Natural killer cell (primary cell): ENCODE measurements around the gene DNA2. TPM values are rescaled to one million over a fixed set of nuclear protein-coding genes. Genes with fewer than 3 reads are reported as not detected.

ENCODE experiments used
- ATAC-seq, 3 donors: fragments of 150-1000 bp in 2 of 3; fragments of 200-7000 bp in 1 of 3; cut with Tn5 transposase; 1 replicate in 1 of 3; 2 replicates in 2 of 3; pipeline ENCODE4 v1.10.0; 2021; ENCODE audit warnings: mild to moderate bottlenecking in 2 of 3, moderate library complexity in 2 of 3
- DNase-seq, 2 donors: peaks; one replicate each; pipeline versions ENCODE4 v3.0.0 to v3.0.0-alpha.2; 2013 to 2021; ENCODE audit warnings: mixed read lengths in 1 of 2
- H3K27ac ChIP-seq: one replicate; pipeline ENCODE4 v1.5.1; 2013; ENCODE audit warnings: mild to moderate bottlenecking, low read length
- H3K27me3 ChIP-seq: one replicate; pipeline ENCODE4 v1.6.1; 2013; ENCODE audit warnings: low read length; ENCODE audit not compliant: control insufficient read depth, insufficient read depth
- H3K36me3 ChIP-seq: one replicate; pipeline ENCODE4 v1.6.1; 2013; ENCODE audit warnings: low read length; ENCODE audit not compliant: control insufficient read depth, insufficient read depth
- H3K4me1 ChIP-seq: one replicate; pipeline ENCODE4 v1.6.1; 2013; ENCODE audit warnings: low read length; ENCODE audit not compliant: control insufficient read depth, insufficient read depth
- H3K4me3 ChIP-seq: one replicate; pipeline ENCODE4 v1.5.1; 2013; ENCODE audit warnings: low read length
- H3K9me3 ChIP-seq: one replicate; pipeline ENCODE4 v1.6.1; 2013; ENCODE audit warnings: low read length; ENCODE audit not compliant: control insufficient read depth, insufficient read depth
- H3K27ac Mint-ChIP-seq, 2 donors: one replicate each; pipeline ENCODE4 v1.8.0; 2022; ENCODE audit warnings: mild to moderate bottlenecking in 2 of 2, mixed read lengths in 2 of 2, moderate library complexity in 1 of 2
- H3K27me3 Mint-ChIP-seq, 2 donors: one replicate each; pipeline ENCODE4 v1.8.0; 2022; ENCODE audit warnings: low read depth in 2 of 2, mixed read lengths in 2 of 2
- H3K36me3 Mint-ChIP-seq: one replicate; pipeline ENCODE4 v1.8.0; 2022; ENCODE audit warnings: mixed read lengths
- H3K4me1 Mint-ChIP-seq, 2 donors: one replicate each; pipeline ENCODE4 v1.8.0; 2022; ENCODE audit warnings: mixed read lengths in 2 of 2
- H3K4me3 Mint-ChIP-seq: one replicate; pipeline ENCODE4 v1.8.0; 2022; ENCODE audit warnings: mild to moderate bottlenecking, moderate library complexity, mixed read lengths
- H3K9me3 Mint-ChIP-seq, 2 donors: one replicate each; pipeline ENCODE4 v1.8.0; 2022; ENCODE audit warnings: mixed read lengths in 2 of 2
- CTCF ChIP-seq: fragments of 200-600 bp; IDR thresholded peaks from one replicate; pipeline ENCODE4 v1.8.0; 2022; ENCODE audit warnings: antibody characterized with exemption
- WGBS: methylation state at CpG from one replicate; pipeline ENCODE4 v1.1.7; 2013; ENCODE audit warnings: missing lambda C conversion rate; ENCODE audit not compliant: insufficient coverage; 5-methylcytosine and 5-hydroxymethylcytosine counted together
- intact Hi-C: fragments of 100-400 bp; cut with micrococcal nuclease; formaldehyde crosslinking; loops from one replicate; pipeline ENCODE4 v1.14.2; 2022
- total RNA-seq, 4 donors: library from RNA; stranded (reverse); fragments of 120-200 nt in 1 of 4; gene quantifications; one replicate each; pipeline versions ENCODE4 v1.2.3 to v1.2.4, GENCODE V29; 2013 to 2022

Gene DNA2
- total RNA-seq, 3 donors from 2014 or later (not counting 1 experiment from before 2014, with no cell fraction given) = 7.7 to 9.9 (median 8.6) TPM

GRCh38 chr10:68367121-68367520 lies 104.7 kb downstream of the DNA2 start:
- Mint-ChIP-seq H3K27me3 (no peaks in the 10 kb centered on the region), H3K4me3 (no peak overlapping the region), H3K9me3 (peaks cover 0 to 5% of the 10 kb centered on the region in 2 donors), H3K4me1 (no peaks in the 10 kb centered on the region), H3K36me3 (peaks cover 16% of the 10 kb centered on the region), H3K27ac (no peak overlapping the region)
- no peak for DNase-seq
- Histone ChIP-seq H3K27me3 (no peaks in the 10 kb centered on the region), H3K4me1 (no peaks in the 10 kb centered on the region), H3K27ac (no peak overlapping the region), H3K36me3 (peaks cover 23% of the 10 kb centered on the region), H3K4me3 (no peak overlapping the region), H3K9me3 (peaks cover 4% of the 10 kb centered on the region)
- WGBS = 100% methylated on average over 2 of the region's 2 CpGs
- no peak for TF ChIP-seq CTCF
- intact Hi-C loops = no loop called here
- ATAC-seq = no peak

DNA sequence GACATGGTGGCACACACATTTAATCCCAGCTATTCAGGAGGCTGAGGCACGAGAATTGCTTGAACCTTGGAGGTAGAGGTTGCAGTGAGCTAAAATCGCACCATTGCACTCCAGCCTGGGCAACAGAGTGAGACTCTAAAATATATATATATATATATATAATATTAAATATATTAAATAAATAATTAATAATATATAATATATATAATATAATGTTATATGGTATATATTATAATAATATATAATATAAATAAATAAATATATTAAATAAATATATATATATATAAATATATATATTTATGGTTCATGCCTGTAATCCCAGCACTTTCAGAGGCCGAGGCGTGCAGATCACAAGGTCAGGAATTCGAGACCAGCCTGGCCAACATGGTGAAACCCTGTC lies 105.2 kb downstream of the DNA2 start:
- H3K4me1 Mint-ChIP-seq = no peaks in the 10 kb centered on the region
- ATAC-seq = no peak

DNA sequence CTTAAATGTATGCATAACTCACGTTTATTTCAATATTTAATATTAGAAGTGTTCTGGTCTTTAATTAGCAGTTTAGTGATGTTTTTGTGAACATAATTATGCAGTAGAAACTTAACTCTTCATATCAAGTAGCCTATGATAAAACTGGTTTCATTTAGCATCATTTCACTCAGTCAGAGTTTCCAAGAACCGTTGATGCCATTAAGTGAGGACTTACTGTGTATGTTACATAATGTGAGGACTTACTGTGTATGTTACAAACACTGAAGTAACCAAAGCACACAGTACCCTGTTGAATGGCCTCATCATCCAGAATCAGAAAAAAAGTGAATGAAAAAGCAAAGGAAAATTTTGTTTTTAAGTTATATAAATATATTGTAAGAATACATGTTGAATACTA lies 106.2 kb downstream of the DNA2 start:
- DNase-seq (no peak), ATAC-seq (no peak)
- Histone ChIP-seq H3K27ac (no peak overlapping the region), H3K9me3 (no peaks in the 10 kb centered on the region), H3K4me3 (no peak overlapping the region), H3K36me3 (peaks cover 27% of the 10 kb centered on the region), H3K4me1 (no peaks in the 10 kb centered on the region), H3K27me3 (no peaks in the 10 kb centered on the region)
- H3K4me3 Mint-ChIP-seq = no peak overlapping the region
- H3K27ac Mint-ChIP-seq = no peak overlapping the region
- H3K36me3 Mint-ChIP-seq = peaks cover 10% of the 10 kb centered on the region
- no peaks in the 10 kb centered on the region for H3K9me3 Mint-ChIP-seq
- H3K27me3 Mint-ChIP-seq = no peaks in the 10 kb centered on the region
- intact Hi-C loops = no loop called here
- WGBS = 100% methylated on average over 1 of the region's 2 CpGs
- no peak for TF ChIP-seq CTCF
- H3K4me1 Mint-ChIP-seq = no peaks in the 10 kb centered on the region

More for the DNA sequence above, 105.2 kb downstream of the DNA2 start:
- no peak for TF ChIP-seq CTCF
- Mint-ChIP-seq H3K4me3 (no peak overlapping the region), H3K27ac (no peak overlapping the region), H3K27me3 (no peaks in the 10 kb centered on the region), H3K9me3 (peaks cover 0 to 2% of the 10 kb centered on the region in 2 donors), H3K36me3 (peaks cover 16% of the 10 kb centered on the region)
- no peak overlapping the region for H3K4me3 ChIP-seq
- peaks cover 23% of the 10 kb centered on the region for H3K36me3 ChIP-seq
- no peak overlapping the region for H3K27ac ChIP-seq
- H3K9me3 ChIP-seq = no peaks in the 10 kb centered on the region
- 96% methylated on average over 4 of the region's 5 CpGs for WGBS
- no peaks in the 10 kb centered on the region for H3K27me3 ChIP-seq
- intact Hi-C loops = no loop called here
- DNase-seq = no peak
- no peaks in the 10 kb centered on the region for H3K4me1 ChIP-seq

DNA sequence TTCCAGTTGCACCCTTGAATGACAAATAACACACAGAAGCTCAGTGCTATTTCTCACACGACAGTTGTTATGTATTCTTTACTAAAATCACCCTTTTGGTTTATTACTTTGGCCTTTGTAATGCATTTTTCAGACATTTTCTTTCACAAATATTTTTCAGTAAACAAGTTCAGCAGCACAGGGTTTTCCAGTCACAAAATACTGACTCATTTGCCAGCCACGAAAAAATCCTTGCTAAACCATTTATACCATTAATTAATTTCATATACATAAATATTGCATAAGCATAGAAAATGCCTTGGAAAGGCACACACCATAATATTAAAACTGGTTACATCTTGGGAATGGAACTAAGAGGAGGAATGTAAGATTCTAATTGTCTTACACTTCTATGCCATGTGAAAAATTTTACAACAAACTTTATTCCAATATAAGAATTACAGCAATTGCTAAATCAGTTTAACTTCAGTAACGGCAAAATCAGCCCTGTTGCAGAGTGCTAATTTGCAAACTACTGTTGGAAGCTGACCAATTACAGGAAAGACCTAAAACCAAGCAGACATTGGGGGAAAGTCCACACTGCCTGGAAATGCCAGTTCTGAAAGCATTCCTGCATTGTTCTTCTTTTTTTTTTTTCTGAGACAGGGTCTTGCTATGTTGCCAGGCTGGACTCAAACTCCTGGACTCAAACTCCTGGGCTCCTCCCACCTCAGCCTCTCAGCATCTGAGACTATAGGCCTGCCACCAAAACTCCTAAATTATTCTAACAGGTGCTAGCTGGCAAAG lies 107.5 kb downstream of the DNA2 start:
- no peak for TF ChIP-seq CTCF
- H3K4me3 Mint-ChIP-seq = no peak overlapping the region
- intact Hi-C loops = no loop called here
- no peaks in the 10 kb centered on the region for H3K27me3 Mint-ChIP-seq
- no peaks in the 10 kb centered on the region for H3K9me3 ChIP-seq
- no peaks in the 10 kb centered on the region for H3K9me3 Mint-ChIP-seq
- H3K4me1 Mint-ChIP-seq = no peaks in the 10 kb centered on the region
- H3K4me3 ChIP-seq = no peak overlapping the region
- no peaks in the 10 kb centered on the region for H3K27me3 ChIP-seq
- H3K36me3 Mint-ChIP-seq = peaks cover 5% of the 10 kb centered on the region
- WGBS = 88% methylated on average over 2 of the region's 3 CpGs
- ATAC-seq (no peak), DNase-seq (no peak)
- H3K4me1 ChIP-seq = no peaks in the 10 kb centered on the region
- no peak overlapping the region for H3K27ac ChIP-seq
- H3K36me3 ChIP-seq = peaks cover 27% of the 10 kb centered on the region
- no peak overlapping the region for H3K27ac Mint-ChIP-seq
